A673 (cell line): ENCODE data around the gene TPM4.

Experiments
- CTCF ChIP-seq: fragments of 300-800, 200-600 bp; sonication (generic); conservative IDR thresholded peaks from 2 replicates; pipeline ENCODE4 v1.5.1; 2017; ENCODE audit warnings: low read depth, mild to moderate bottlenecking, antibody characterized with exemption, low read length, moderate library complexity, mixed read lengths
- EZH2 ChIP-seq: fragments of 200-600 bp; sonication (generic); IDR thresholded peaks from 2 replicates; pipeline ENCODE4 v1.6.1; 2017; ENCODE audit warnings: borderline replicate concordance, low read depth, mild to moderate bottlenecking, mixed read lengths, antibody characterized with exemption, low read length; ENCODE audit not compliant: poor library complexity, severe bottlenecking

GRCh38 chr19:16118489-16119033 is 42.3 kb downstream of the TPM4 start:
- TF ChIP-seq CTCF, result no peak
- TF ChIP-seq EZH2, result no peak
